Measurements from ENCODE around the gene C6orf52.

C6orf52 gene

DNA sequence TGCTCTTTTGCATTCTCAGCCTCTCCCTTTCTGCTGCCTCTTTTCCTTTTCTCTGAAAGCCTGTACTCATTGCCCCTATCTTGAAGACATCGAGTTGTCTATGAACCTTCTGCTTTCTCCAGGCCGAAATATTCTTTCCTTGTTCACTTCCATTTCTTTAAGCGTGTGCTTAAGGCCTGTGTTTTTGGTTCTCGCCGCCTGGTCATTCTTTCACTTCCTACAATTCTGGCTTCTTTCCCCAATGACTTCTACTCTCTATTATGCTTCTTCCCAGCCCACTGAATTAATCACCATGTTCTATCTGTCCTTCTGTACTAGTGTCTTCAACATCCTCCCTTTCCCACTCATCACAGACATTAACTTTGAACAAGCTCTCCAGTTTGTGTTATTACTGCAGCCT lies 69.6 kb downstream of the C6orf52 start:
- Histone ChIP-seq H3K9me3 (ENCODE audit: control insufficient read depth, low read length) (no peaks in the 10 kb centered on the region), H3K36me3 (ENCODE audit: control insufficient read depth, insufficient read depth, low read length) (peaks cover 7% of the 10 kb centered on the region), H3K4me1 (ENCODE audit: control insufficient read depth, insufficient read depth, low read length) (peaks cover 5% of the 10 kb centered on the region), H3K4me3 (ENCODE audit: insufficient read depth, low read depth, low read length) (no peak overlapping the region), H3K27me3 (ENCODE audit: control insufficient read depth, insufficient read depth, low read length, poor library complexity, severe bottlenecking) (no peaks in the 10 kb centered on the region), H3K27ac (ENCODE audit: insufficient read depth, low read depth, low read length, poor library complexity, severe bottlenecking) (no peak overlapping the region)
- 94 to 96% methylated on average over 5 of the region's 5 CpGs for WGBS, 2 experiments

DNA sequence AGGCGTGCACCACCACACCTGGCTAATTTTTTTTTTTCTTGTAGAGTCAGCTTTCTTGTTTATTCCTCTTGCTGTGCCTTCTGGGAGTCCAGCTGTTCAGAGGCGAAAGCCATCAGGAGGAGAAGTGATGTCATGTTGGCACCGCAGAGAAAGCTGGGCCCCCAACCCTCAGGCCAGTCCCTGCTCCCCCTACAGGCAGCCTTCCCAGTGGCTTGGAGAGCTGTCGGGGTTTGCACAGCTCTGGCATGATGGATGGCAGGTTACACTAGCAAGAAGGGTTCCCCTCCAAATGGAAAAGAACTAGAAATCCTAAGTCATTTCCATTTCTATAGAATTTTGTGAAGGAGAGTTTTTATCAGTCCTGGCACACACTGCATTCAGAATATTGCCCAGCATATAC lies 72.6 kb downstream of the C6orf52 start:
- Histone ChIP-seq H3K9me3 (ENCODE audit: control insufficient read depth, low read length) (no peaks in the 10 kb centered on the region), H3K4me3 (ENCODE audit: insufficient read depth, low read depth, low read length) (no peak overlapping the region), H3K4me1 (ENCODE audit: control insufficient read depth, insufficient read depth, low read length) (peaks cover 5% of the 10 kb centered on the region), H3K36me3 (ENCODE audit: control insufficient read depth, insufficient read depth, low read length) (peaks cover 7% of the 10 kb centered on the region), H3K27ac (ENCODE audit: insufficient read depth, low read depth, low read length, poor library complexity, severe bottlenecking) (no peak overlapping the region), H3K27me3 (ENCODE audit: control insufficient read depth, insufficient read depth, low read length, poor library complexity, severe bottlenecking) (no peaks in the 10 kb centered on the region)
- WGBS, 2 experiments = 89 to 96% methylated on average over 4 of the region's 4 CpGs
